Upper lobe of left lung (tissue), 6 donors: ENCODE data around the gene N4BP2L2. TPM values are rescaled to one million over a fixed set of nuclear protein-coding genes. Genes with fewer than 3 reads are reported as not detected.
A peak's percentile ranks its signal among the peaks of the same experiment; 100 is the strongest.

Experiments
- ATAC-seq, 2 donors: fragments of 200-7000 bp; cut with Tn5 transposase; one replicate each; pipeline ENCODE4 v1.9.1; 2022; ENCODE audit warnings: mild to moderate bottlenecking in 2 of 2, moderate library complexity in 2 of 2; ENCODE audit not compliant: low FRiP score in 2 of 2
- DNase-seq, 2 donors: peaks; one replicate each; pipeline ENCODE4 v3.0.0-alpha.2; 2019 to 2020
- H3K27ac ChIP-seq, 4 donors: fragments of 200-600 bp; sonication (generic); one replicate each; pipeline ENCODE4 v1.5.1; 2016 to 2019
- H3K27me3 ChIP-seq, 4 donors: fragments of 200-600 bp; sonication (generic); one replicate each; pipeline ENCODE4 v1.5.1; 2017 to 2019
- H3K36me3 ChIP-seq, 4 donors: fragments of 200-600 bp; sonication (generic); one replicate each; pipeline ENCODE4 v1.5.1; 2016 to 2019
- H3K4me1 ChIP-seq, 4 donors: fragments of 200-600 bp; sonication (generic); one replicate each; pipeline ENCODE4 v1.5.1; 2018 to 2019
- H3K4me3 ChIP-seq, 4 donors: fragments of 200-600 bp; sonication (generic); one replicate each; pipeline ENCODE4 v1.5.1; 2017 to 2019; ENCODE audit warnings: mild to moderate bottlenecking in 2 of 4, moderate library complexity in 1 of 4
- H3K9me3 ChIP-seq, 4 donors: fragments of 200-600 bp; sonication (generic); one replicate each; pipeline ENCODE4 v1.5.1; 2018 to 2019
- CTCF ChIP-seq, 6 experiments: fragments of 450-650 bp in 4 of 6; fragments of 200-600 bp in 2 of 6; sonication (generic) in 2 of 6; IDR thresholded peaks; one replicate each; pipeline ENCODE4 v1.5.1; 2016 to 2019; ENCODE audit warnings: antibody characterized with exemption in 6 of 6
- EP300 ChIP-seq, 4 donors: sonication (generic); formaldehyde crosslinking; IDR thresholded peaks; one replicate each; pipeline ENCODE4 v1.5.1; 2017; ENCODE audit warnings: antibody characterized with exemption in 4 of 4, control low read depth in 2 of 4
- POLR2A ChIP-seq, 4 donors: fragments of 450-650 bp; IDR thresholded peaks; one replicate each; pipeline ENCODE4 v1.5.1; 2016 to 2017; ENCODE audit warnings: antibody characterized with exemption in 4 of 4, mild to moderate bottlenecking in 2 of 4
- POLR2AphosphoS5 ChIP-seq, 2 donors: sonication (generic); formaldehyde crosslinking; IDR thresholded peaks; one replicate each; pipeline ENCODE4 v1.5.1; 2017; ENCODE audit warnings: antibody characterized with exemption in 2 of 2
- WGBS, 2 donors: methylation state at CpG; one replicate each; pipeline ENCODE4 v1.1.5; 2017 to 2018; 5-methylcytosine and 5-hydroxymethylcytosine counted together
- total RNA-seq, 6 donors: library from RNA; depleted of rRNA in 4 of 6; stranded (reverse); fragments of >200 nt in 4 of 6; gene quantifications; one replicate each; pipeline versions ENCODE4 v1.1.0 to v1.2.1, GENCODE V29; 2016 to 2021
- donor health status: DM: no; HTN: no; CAD: no; lungs with moderate emphysema.
- donor health status: DM: no; HTN: yes; CAD: no; lungs with severe emphysema.

Gene N4BP2L2
- total RNA-seq, 6 donors from 2014 or later: 93.7 to 583 (median 146) TPM

- H3K27me3 ChIP-seq: no peaks in the 10 kb centered on the region
- TF ChIP-seq POLR2A (IDR thresholded peaks at IDR 0.05) (no peak), EP300 (IDR thresholded peaks at IDR 0.05) (no peak), POLR2AphosphoS5 (IDR thresholded peaks at IDR 0.05) (no peak)
- H3K9me3 ChIP-seq: no peaks in the 10 kb centered on the region
- 76 to 89% methylated on average over 2 of the region's 2 CpGs for WGBS, 2 donors
- no peak for DNase-seq
- H3K36me3 ChIP-seq: no peaks in the 10 kb centered on the region
- H3K27ac ChIP-seq: no peak overlapping the region
- ATAC-seq: no peak
- peaks cover 5 to 9% (median 6%) of the 10 kb centered on the region in 4 donors for H3K4me1 ChIP-seq
- no peak overlapping the region for H3K4me3 ChIP-seq
These were observed 3.6 kb upstream of the N4BP2L2 start for GRCh38 chr13:32542221-32542620.

- DNase-seq: peak in 1 of 2 donors; percentile 41
These were observed 413 bp downstream of the N4BP2L2 start for GRCh38 chr13:32538143-32538620.

GRCh38 chr13:32537580-32538142 lies 934 bp downstream of the N4BP2L2 start:
- ATAC-seq (peak; percentile 38 to 44), DNase-seq (peak; percentile 36 to 83)
- Histone ChIP-seq H3K27ac (peak overlapping the region; percentile 93 to 96 (median 95)), H3K9me3 (no peaks in the 10 kb centered on the region), H3K27me3 (no peaks in the 10 kb centered on the region), H3K4me3 (peak overlapping the region; percentile 40 to 77 (median 60)), H3K36me3 (peaks cover 0 to 15% (median 3%) of the 10 kb centered on the region in 4 donors), H3K4me1 (peaks cover 44 to 48% (median 46%) of the 10 kb centered on the region in 4 donors)
- 28 to 34% methylated on average over 13 to 20 of the region's 22 CpGs for WGBS, 2 donors
- no peak for TF ChIP-seq EP300 (IDR thresholded peaks at IDR 0.05)
- no peak for TF ChIP-seq POLR2AphosphoS5 (IDR thresholded peaks at IDR 0.05)
- no peak for TF ChIP-seq CTCF (IDR thresholded peaks at IDR 0.05)
- TF ChIP-seq POLR2A (IDR thresholded peaks at IDR 0.05): no peak

More at GRCh38 chr13:32538143-32538620, 413 bp downstream of the N4BP2L2 start:
- no peaks in the 10 kb centered on the region for H3K27me3 ChIP-seq
- 1% methylated on average over 17 to 23 of the region's 23 CpGs for WGBS, 2 donors
- H3K27ac ChIP-seq: peak overlapping the region; percentile 93 to 96 (median 95)
- H3K9me3 ChIP-seq: no peaks in the 10 kb centered on the region
- peak; percentile 70 to 84 for ATAC-seq
- TF ChIP-seq EP300 (IDR thresholded peaks at IDR 0.05) (no peak), POLR2AphosphoS5 (IDR thresholded peaks at IDR 0.05) (no peak), POLR2A (IDR thresholded peaks at IDR 0.05) (no peak), CTCF (IDR thresholded peaks at IDR 0.05) (no peak)
- H3K36me3 ChIP-seq: peaks cover 0 to 15% (median 3%) of the 10 kb centered on the region in 4 donors
- peaks cover 40 to 45% (median 41%) of the 10 kb centered on the region in 4 donors for H3K4me1 ChIP-seq
- H3K4me3 ChIP-seq: peak overlapping the region; percentile 40 to 77 (median 60)

- no peak for DNase-seq
- H3K4me1 ChIP-seq: peaks cover 58 to 66% (median 62%) of the 10 kb centered on the region in 4 donors
- no peak for TF ChIP-seq CTCF (IDR thresholded peaks at IDR 0.05)
- no peak for TF ChIP-seq POLR2AphosphoS5 (IDR thresholded peaks at IDR 0.05)
- TF ChIP-seq POLR2A (IDR thresholded peaks at IDR 0.05): no peak
- TF ChIP-seq EP300 (IDR thresholded peaks at IDR 0.05): no peak
- H3K36me3 ChIP-seq: peaks cover 0 to 15% (median 3%) of the 10 kb centered on the region in 4 donors
- no peak overlapping the region for H3K4me3 ChIP-seq
- no peak for ATAC-seq
- H3K27ac ChIP-seq: no peak overlapping the region
- no peaks in the 10 kb centered on the region for H3K9me3 ChIP-seq
- WGBS, 2 donors: 91 to 96% methylated on average over 2 of the region's 2 CpGs
- no peaks in the 10 kb centered on the region for H3K27me3 ChIP-seq
These were observed 2.8 kb downstream of the N4BP2L2 start for GRCh38 chr13:32535748-32536147.

- peaks cover 64 to 72% (median 68%) of the 10 kb centered on the region in 4 donors for H3K4me1 ChIP-seq
- WGBS, 2 donors: 23 to 31% methylated on average over 1 of the region's 1 CpG
- H3K36me3 ChIP-seq: peaks cover 0 to 15% (median 3%) of the 10 kb centered on the region in 4 donors
- H3K4me3 ChIP-seq: peak overlapping the region in 1 of 4 donors; percentile 8
- TF ChIP-seq POLR2A (IDR thresholded peaks at IDR 0.05) (no peak), CTCF (IDR thresholded peaks at IDR 0.05) (no peak), POLR2AphosphoS5 (IDR thresholded peaks at IDR 0.05) (no peak), EP300 (IDR thresholded peaks at IDR 0.05) (no peak)
- ATAC-seq (no peak), DNase-seq (no peak)
- H3K27ac ChIP-seq: peak overlapping the region in 1 of 4 donors; percentile 18
- H3K9me3 ChIP-seq: no peaks in the 10 kb centered on the region
- no peaks in the 10 kb centered on the region for H3K27me3 ChIP-seq
These were observed 3.5 kb downstream of the N4BP2L2 start for GRCh38 chr13:32535115-32535514.
